ENCODE measurements around the gene DOC2A.

DNA sequence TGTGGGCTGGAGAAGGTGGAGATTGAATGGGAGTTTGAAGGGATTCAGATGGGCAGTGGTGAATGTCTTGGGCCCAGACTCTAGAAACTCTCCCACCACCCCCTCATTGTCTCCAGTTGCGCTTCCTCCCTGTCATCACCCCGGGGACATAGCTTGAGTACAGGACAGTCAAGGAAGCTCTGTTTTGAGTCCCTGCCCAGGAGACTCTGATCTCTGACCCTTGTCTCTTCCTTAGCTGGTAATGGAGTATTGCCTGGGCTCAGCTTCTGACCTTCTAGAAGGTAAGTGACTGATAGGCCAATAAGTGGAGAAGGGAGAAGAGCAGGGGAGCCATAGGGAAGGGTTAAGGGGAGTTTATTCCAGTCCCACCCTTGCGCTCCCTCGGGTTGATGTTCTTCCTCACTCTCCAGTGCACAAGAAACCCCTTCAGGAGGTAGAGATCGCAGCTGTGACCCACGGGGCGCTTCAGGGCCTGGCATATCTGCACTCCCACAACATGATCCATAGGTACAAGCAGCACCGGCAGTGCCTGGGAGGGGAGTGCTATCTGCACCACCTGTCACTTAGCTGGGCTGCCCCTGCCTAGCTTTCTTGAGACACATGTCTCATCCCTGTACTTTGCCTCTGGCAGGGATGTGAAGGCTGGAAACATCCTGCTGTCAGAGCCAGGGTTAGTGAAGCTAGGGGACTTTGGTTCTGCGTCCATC, 32.1 kb downstream of the DOC2A start:
- TF ChIP-seq POLR2A (IDR thresholded peaks at IDR 0.05; ENCODE audit: low read depth, low read length) (no peak), POLR2AphosphoS5 (IDR thresholded peaks at IDR 0.05; ENCODE audit: low read depth, low read length) (no peak)

All from GM12892 (cell line).